PC-3 (cell line): Measurements from ENCODE around the gene TREH. TPM values are rescaled to one million over a fixed set of nuclear protein-coding genes. Genes with fewer than 3 reads are reported as not detected.

ENCODE experiments used
- ATAC-seq: fragments of 200-7000 bp; cut with Tn5 transposase; 2 replicates; pipeline ENCODE4 v1.9.1; 2020; ENCODE audit warnings: mild to moderate bottlenecking, moderate library complexity
- BruUV-seq: library from RNA; stranded (reverse); fragments of 400-500 nt; replicated peaks from 2 replicates; lab custom pipeline; 2021; lab: Mats Ljungman, UMichigan
- CTCF ChIA-PET: fragments of 300-600 bp; sonication (Branson Sonifier 250); formaldehyde crosslinking; loops from one replicate; lab custom pipeline; 2022; ENCODE audit warnings: antibody characterized with exemption; lab: Charles Lee
- POLR2A ChIA-PET: fragments of 300-600 bp; sonication (Branson Sonifier 250); formaldehyde crosslinking; loops from one replicate; lab custom pipeline; 2022; ENCODE audit warnings: antibody characterized with exemption; ENCODE audit not compliant: unreplicated experiment; lab: Charles Lee
- DNase-seq: peaks from one replicate; pipeline ENCODE4 v3.0.0-alpha.2; 2015
- H2AFZ ChIP-seq: fragments of 300-600 bp; sonication (generic); 2 replicates; pipeline ENCODE4 v1.6.0; 2016; ENCODE audit warnings: antibody characterized with exemption, low read length
- H3F3A ChIP-seq: fragments of 300-600 bp; sonication (generic); one replicate; pipeline ENCODE4 v1.6.0; 2017; ENCODE audit warnings: antibody characterized with exemption, low read length, control low read depth, mild to moderate bottlenecking; ENCODE audit not compliant: unreplicated experiment
- H3K27ac ChIP-seq: fragments of 300-600 bp; sonication (generic); 2 replicates; pipeline ENCODE4 v1.5.1; 2016; ENCODE audit warnings: mild to moderate bottlenecking, low read length
- H3K27me3 ChIP-seq: fragments of 300-600 bp; sonication (generic); 2 replicates; pipeline ENCODE4 v1.6.1; 2016; ENCODE audit warnings: low read length, mixed read lengths
- H3K36me3 ChIP-seq: fragments of 300-600 bp; sonication (generic); 2 replicates; pipeline ENCODE4 v1.6.1; 2016; ENCODE audit warnings: low read depth, mixed run types, low read length, mixed read lengths
- H3K4me1 ChIP-seq: fragments of 300-600 bp; sonication (generic); 2 replicates; pipeline ENCODE4 v1.5.1; 2016; ENCODE audit warnings: low read length; ENCODE audit not compliant: insufficient read depth
- H3K4me2 ChIP-seq: fragments of 300-600 bp; sonication (generic); 2 replicates; pipeline ENCODE4 v1.6.0; 2016; ENCODE audit warnings: low read length
- H3K4me3 ChIP-seq: fragments of 300-600 bp; sonication (generic); 2 replicates; pipeline ENCODE4 v1.5.1; 2016; ENCODE audit warnings: mild to moderate bottlenecking, low read length, mixed read lengths
- H3K79me2 ChIP-seq: fragments of 300-600 bp; sonication (generic); 2 replicates; pipeline ENCODE4 v1.6.1; 2017; ENCODE audit warnings: low read length, mixed read lengths
- H3K9ac ChIP-seq: fragments of 300-600 bp; sonication (generic); 2 replicates; pipeline ENCODE4 v1.6.0; 2016; ENCODE audit warnings: mild to moderate bottlenecking, low read length
- H3K9me2 ChIP-seq: fragments of 300-600 bp; sonication (generic); replicated peaks from 2 replicates; pipeline ENCODE4 v1.6.1; 2016; ENCODE audit warnings: mixed run types, low read length, mixed read lengths
- H3K9me3 ChIP-seq: fragments of 300-600 bp; sonication (generic); 2 replicates; pipeline ENCODE4 v1.6.1; 2016; ENCODE audit warnings: low read length, mixed read lengths
- H4K20me1 ChIP-seq: fragments of 300-600 bp; sonication (generic); 2 replicates; pipeline ENCODE4 v1.6.1; 2016; ENCODE audit warnings: low read length, mixed read lengths
- EZH2 ChIP-seq: fragments of 300-600 bp; sonication (generic); IDR thresholded peaks from one replicate; pipeline ENCODE4 v1.6.1; 2017; ENCODE audit warnings: antibody characterized with exemption, mild to moderate bottlenecking, low read length; ENCODE audit not compliant: unreplicated experiment
- EZH2phosphoT487 ChIP-seq: fragments of 300-600 bp; sonication (generic); IDR thresholded peaks from 2 replicates; pipeline ENCODE4 v1.6.1; 2018; ENCODE audit warnings: mild to moderate bottlenecking, antibody characterized with exemption, low read length, borderline replicate concordance
- intact Hi-C: fragments of 100-400 bp; cut with micrococcal nuclease; formaldehyde crosslinking; loops from 2 replicates; pipeline ENCODE4 v1.9.0; 2023
- total RNA-seq: library from RNA; depleted of rRNA; stranded (reverse); fragments of >200 nt; gene quantifications from 2 replicates; pipeline ENCODE4 v1.2.3, GENCODE V29; 2014
- TF ChIP-seq, protein P1 (sequence below): fragments of 300-600 bp; sonication (generic); conservative IDR thresholded peaks from 2 replicates; pipeline ENCODE4 v1.5.1; 2017; ENCODE audit warnings: antibody characterized with exemption, low read depth, mild to moderate bottlenecking, low read length

TREH gene
- total RNA-seq, 1 experiment from 2014 or later, result not detected

DNA sequence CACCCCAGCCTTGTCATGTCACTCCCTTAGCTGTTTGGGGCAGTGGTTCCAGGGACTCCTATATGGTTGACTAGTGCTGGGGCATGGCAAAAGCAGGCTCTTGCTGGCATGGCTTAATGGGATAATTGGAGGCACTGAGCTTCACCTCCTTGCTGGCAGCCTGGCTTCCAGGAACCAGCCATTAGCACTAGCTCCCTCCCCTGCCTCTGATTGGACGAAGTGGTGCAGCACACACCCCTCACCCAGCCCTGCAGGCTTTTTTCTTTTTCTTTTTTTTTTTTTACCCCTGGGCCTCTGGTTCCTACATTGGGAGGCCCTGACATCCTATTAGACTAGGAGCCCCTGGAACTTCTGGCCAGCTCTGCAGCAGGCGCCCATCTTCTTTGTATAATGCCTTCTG lies 53.5 kb downstream of the TREH start:
- no peaks in the 10 kb centered on the region for H4K20me1 ChIP-seq
- DNase-seq, result no peak
- no peaks in the 10 kb centered on the region for H3K9me3 ChIP-seq
- TF ChIP-seq EZH2 (no peak), EZH2phosphoT487 (no peak)
- TF ChIP-seq, protein P1, sequence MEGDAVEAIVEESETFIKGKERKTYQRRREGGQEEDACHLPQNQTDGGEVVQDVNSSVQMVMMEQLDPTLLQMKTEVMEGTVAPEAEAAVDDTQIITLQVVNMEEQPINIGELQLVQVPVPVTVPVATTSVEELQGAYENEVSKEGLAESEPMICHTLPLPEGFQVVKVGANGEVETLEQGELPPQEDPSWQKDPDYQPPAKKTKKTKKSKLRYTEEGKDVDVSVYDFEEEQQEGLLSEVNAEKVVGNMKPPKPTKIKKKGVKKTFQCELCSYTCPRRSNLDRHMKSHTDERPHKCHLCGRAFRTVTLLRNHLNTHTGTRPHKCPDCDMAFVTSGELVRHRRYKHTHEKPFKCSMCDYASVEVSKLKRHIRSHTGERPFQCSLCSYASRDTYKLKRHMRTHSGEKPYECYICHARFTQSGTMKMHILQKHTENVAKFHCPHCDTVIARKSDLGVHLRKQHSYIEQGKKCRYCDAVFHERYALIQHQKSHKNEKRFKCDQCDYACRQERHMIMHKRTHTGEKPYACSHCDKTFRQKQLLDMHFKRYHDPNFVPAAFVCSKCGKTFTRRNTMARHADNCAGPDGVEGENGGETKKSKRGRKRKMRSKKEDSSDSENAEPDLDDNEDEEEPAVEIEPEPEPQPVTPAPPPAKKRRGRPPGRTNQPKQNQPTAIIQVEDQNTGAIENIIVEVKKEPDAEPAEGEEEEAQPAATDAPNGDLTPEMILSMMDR, result no peak
- H3K79me2 ChIP-seq, result peaks cover 13% of the 10 kb centered on the region
- no peak overlapping the region for H3K4me2 ChIP-seq
- no TSS peak for BruUV-seq
- no peaks in the 10 kb centered on the region; the same call in 1 of the 2 replicates for H3K36me3 ChIP-seq
- peaks cover 34% of the 10 kb centered on the region for H3K4me1 ChIP-seq
- no peaks in the 10 kb centered on the region for H3K9me2 ChIP-seq
- H3K27ac ChIP-seq, result no peak overlapping the region
- H3K4me3 ChIP-seq, result no peak overlapping the region
- intact Hi-C loops, result no loop called here
- H3K9ac ChIP-seq, result no peak overlapping the region
- no peaks in the 10 kb centered on the region for H3F3A ChIP-seq
- no peak overlapping the region for H2AFZ ChIP-seq
- ATAC-seq, result no peak
- POLR2A ChIA-PET, result interaction anchor here (0.7 kb wide), 1 partner anchor 139 kb away, joined by 3 read pairs; no protein-coding TSS in a partner anchor
- H3K27me3 ChIP-seq, result no peaks in the 10 kb centered on the region
- CTCF ChIA-PET, result no interaction called here

DNA sequence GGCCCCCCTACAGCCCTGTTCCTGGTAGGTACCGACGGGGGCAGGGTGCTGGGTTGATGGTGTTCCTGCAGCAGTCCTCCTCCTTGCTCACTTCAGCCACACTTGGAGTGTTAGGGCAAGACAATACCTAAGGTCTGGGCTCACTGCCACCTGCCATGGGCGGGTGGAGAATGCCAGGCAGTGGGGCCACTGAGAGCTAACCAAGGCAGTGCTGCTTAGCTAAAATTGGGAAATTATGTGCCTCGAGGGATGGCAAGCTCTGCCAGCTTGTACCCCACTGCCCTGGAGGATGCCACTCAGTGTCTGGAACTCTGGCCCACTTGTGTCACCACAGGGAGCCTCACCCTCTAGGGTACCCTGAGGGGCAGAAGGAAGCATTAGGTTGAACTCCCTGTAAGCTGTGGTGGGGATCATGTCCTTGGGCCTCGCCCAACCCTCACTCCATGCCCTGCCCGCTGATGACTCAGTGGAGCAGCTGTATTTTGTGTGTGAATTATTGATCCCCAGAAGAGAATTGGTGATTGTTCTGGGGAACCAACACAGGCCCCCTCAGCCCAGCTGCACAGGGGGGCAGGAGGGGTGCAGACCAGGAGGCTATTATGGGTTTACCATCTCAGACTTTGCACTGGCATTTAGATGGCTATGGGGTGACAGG lies 54.3 kb downstream of the TREH start:
- ChIA-PET CTCF (no interaction called here), POLR2A (interaction anchor here (0.7 kb wide), 1 partner anchor 140 kb away, joined by 3 read pairs; no protein-coding TSS in a partner anchor)
- Histone ChIP-seq H3K27ac (no peak overlapping the region), H3K4me2 (0 out of 2 replicates have a peak overlapping the region, but pooled peaks have one; percentile 25), H4K20me1 (no peaks in the 10 kb centered on the region), H3K4me1 (peaks cover 42% of the 10 kb centered on the region), H3K9ac (no peak overlapping the region), H3K79me2 (peaks cover 13% of the 10 kb centered on the region), H2AFZ (no peak overlapping the region), H3K36me3 (no peaks in the 10 kb centered on the region; the same call in 1 of the 2 replicates), H3K4me3 (no peak overlapping the region), H3K9me3 (no peaks in the 10 kb centered on the region), H3K27me3 (no peaks in the 10 kb centered on the region), H3K9me2 (no peaks in the 10 kb centered on the region), H3F3A (no peaks in the 10 kb centered on the region)
- peak; percentile 26 for DNase-seq
- peak; percentile 5; the same call in 1 of the 2 replicates for ATAC-seq
- TF ChIP-seq, protein P1, result no peak
- TF ChIP-seq EZH2, result no peak
- no peak for TF ChIP-seq EZH2phosphoT487
- intact Hi-C loops, result no loop called here
- no TSS peak for BruUV-seq

DNA sequence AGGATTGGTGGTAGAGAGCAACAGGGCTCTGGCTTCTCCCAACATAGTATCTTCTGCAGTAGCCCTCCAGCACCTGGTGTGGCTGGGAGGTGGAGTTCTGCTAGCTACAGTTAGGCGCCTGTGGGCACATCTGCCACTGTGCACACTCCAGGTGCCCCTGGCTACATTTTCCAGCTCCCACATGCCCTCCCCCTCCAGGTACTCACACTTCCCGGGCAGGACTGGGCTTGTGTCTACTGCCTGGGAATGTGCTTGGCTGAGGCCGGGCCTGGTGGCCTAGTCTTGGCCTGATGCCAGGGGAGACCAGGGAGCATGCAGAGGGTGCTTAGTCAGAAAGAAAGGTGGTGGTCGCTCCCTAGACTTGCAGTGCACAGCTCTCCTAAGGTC lies 56.2 kb downstream of the TREH start:
- ChIA-PET POLR2A (interaction anchor here (0.6 to 1.0 kb wide), 2 partner anchors 11 to 169 kb away, joined by 3 read pairs; no protein-coding TSS in a partner anchor), CTCF (interaction anchor here (0.8 kb wide), 1 partner anchor 14 kb away, joined by 3 read pairs; no protein-coding TSS in a partner anchor)
- H3K9me3 ChIP-seq, result no peaks in the 10 kb centered on the region
- H3F3A ChIP-seq, result no peaks in the 10 kb centered on the region
- no peaks in the 10 kb centered on the region for H3K9me2 ChIP-seq
- peaks cover 13% of the 10 kb centered on the region for H3K79me2 ChIP-seq
- no peaks in the 10 kb centered on the region for H4K20me1 ChIP-seq
- H3K4me3 ChIP-seq, result peak overlapping the region; percentile 75; the same call in 1 of the 2 replicates
- ATAC-seq (peak; percentile 1), DNase-seq (peak; percentile 71)
- H2AFZ ChIP-seq, result 0 out of 2 replicates have a peak overlapping the region, but pooled peaks have one; percentile 0
- H3K4me1 ChIP-seq, result peaks cover 61% of the 10 kb centered on the region
- no peak; the same call in 1 of the 2 replicates for TF ChIP-seq EZH2phosphoT487
- TF ChIP-seq, protein P1, result no peak
- TF ChIP-seq EZH2, result no peak
- H3K9ac ChIP-seq, result no peak overlapping the region
- H3K36me3 ChIP-seq, result no peaks in the 10 kb centered on the region; the same call in 1 of the 2 replicates
- peak overlapping the region; percentile 44 for H3K27ac ChIP-seq
- peak overlapping the region; percentile 89 for H3K4me2 ChIP-seq
- no peaks in the 10 kb centered on the region for H3K27me3 ChIP-seq
- no TSS peak for BruUV-seq
- intact Hi-C loops, result no loop called here
